Measurements from ENCODE around the gene ANKMY2. TPM values are rescaled to one million over a fixed set of nuclear protein-coding genes. Genes with fewer than 3 reads are reported as not detected.

The ANKMY2 gene
- polyA plus RNA-seq, 1 experiment, result 31.8 TPM

DNA sequence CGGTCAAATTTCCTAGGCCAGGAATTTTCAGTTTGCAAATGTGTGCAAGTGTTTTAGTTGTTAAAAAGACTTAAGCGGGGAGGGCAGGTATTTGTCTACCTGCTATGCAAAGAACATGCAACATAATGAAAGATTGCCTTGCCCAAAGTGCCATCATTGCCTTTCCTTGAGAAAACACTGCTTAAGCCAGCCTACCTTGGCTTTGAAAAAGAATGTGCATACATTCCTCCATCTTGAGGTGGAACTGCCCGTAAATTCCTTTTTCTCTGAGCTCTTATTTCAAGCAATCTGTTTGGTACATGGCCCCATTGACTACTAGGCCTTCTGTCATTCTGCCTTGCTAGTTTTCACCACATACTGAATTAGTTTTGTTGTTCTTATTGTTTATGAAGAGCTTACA is 29.7 kb upstream of the ANKMY2 start:
- ChIA-PET POLR2A (no interaction called here), CTCF (interaction anchor here (1.0 kb wide), 1 partner anchor 17 kb away, joined by 3 read pairs; no protein-coding TSS in a partner anchor)
- H3K27me3 ChIP-seq (ENCODE audit: control insufficient read depth, insufficient read depth, low read length), result no peaks in the 10 kb centered on the region
- DNase-seq (ENCODE audit: low read depth, low spot score), result no peak
- no peak overlapping the region for H3K4me3 ChIP-seq (ENCODE audit: low read depth, low read length)
- H3K27ac ChIP-seq (ENCODE audit: low read depth, low read length), result no peak overlapping the region
- TF ChIP-seq, protein P1, sequence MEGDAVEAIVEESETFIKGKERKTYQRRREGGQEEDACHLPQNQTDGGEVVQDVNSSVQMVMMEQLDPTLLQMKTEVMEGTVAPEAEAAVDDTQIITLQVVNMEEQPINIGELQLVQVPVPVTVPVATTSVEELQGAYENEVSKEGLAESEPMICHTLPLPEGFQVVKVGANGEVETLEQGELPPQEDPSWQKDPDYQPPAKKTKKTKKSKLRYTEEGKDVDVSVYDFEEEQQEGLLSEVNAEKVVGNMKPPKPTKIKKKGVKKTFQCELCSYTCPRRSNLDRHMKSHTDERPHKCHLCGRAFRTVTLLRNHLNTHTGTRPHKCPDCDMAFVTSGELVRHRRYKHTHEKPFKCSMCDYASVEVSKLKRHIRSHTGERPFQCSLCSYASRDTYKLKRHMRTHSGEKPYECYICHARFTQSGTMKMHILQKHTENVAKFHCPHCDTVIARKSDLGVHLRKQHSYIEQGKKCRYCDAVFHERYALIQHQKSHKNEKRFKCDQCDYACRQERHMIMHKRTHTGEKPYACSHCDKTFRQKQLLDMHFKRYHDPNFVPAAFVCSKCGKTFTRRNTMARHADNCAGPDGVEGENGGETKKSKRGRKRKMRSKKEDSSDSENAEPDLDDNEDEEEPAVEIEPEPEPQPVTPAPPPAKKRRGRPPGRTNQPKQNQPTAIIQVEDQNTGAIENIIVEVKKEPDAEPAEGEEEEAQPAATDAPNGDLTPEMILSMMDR (IDR thresholded peaks at IDR 0.05; ENCODE audit: low read depth, low read length), result no peak
- no peaks in the 10 kb centered on the region for H3K9me3 ChIP-seq (ENCODE audit: control insufficient read depth, insufficient read depth, low read length)

DNA sequence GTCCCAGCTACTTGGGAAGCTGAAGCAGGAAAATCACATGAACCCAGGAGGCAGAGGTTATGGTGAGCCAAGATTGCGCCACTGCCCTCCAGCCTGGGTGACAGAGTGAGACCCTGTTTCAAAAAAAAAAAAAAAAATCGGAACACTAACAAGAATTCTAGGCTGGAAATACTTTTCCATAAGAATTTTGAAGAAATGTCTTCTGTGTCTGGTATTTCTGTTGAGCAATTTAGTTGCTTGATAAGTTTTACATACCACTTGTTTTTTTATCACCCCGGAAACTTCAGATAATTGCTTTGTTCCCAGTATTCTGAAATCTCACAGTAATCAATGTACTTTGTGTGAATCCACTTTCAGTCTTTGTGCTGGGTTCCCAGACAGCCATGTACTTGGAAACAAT is 26.3 kb upstream of the ANKMY2 start:
- ChIA-PET CTCF (no interaction called here), POLR2A (no interaction called here)
- no peak overlapping the region for H3K27ac ChIP-seq (ENCODE audit: low read depth, low read length)
- H3K4me3 ChIP-seq (ENCODE audit: low read depth, low read length), result no peak overlapping the region
- TF ChIP-seq, protein P1 (IDR thresholded peaks at IDR 0.05; ENCODE audit: low read depth, low read length), result no peak
- DNase-seq (ENCODE audit: low read depth, low spot score), result no peak
- no peaks in the 10 kb centered on the region for H3K9me3 ChIP-seq (ENCODE audit: control insufficient read depth, insufficient read depth, low read length)
- no peaks in the 10 kb centered on the region for H3K27me3 ChIP-seq (ENCODE audit: control insufficient read depth, insufficient read depth, low read length)

DNA sequence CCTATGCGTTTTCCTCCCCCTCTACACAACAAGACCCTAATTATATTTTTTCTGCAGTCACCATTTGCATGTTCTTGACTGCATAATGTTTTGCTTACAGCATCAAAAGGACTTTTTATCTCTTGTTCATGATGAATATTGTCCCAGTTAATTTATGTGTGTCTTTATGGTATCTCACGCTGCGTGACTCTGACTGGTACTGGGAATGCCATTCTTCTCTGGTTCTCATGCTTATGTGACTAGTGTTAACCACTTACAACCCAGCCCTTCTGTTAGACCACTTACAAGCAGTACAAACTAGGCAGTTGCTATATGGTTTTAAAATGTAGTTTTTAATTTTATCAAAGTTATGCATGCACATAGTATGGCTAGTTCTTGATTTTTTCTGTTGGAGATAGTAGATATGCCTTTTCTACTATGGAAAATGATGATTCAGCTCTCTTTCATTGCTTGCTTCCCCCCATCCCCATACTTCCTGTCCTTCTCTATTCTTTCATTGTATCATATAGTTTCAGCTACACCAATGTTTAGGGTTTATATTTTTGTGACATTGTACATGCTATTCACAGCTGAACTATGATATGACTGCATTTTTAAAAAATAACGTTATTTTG is 25.3 kb upstream of the ANKMY2 start:
- CTCF ChIA-PET, result no interaction called here
- H3K27ac ChIP-seq (ENCODE audit: low read depth, low read length), result peak overlapping the region; percentile 52
- POLR2A ChIA-PET, result no interaction called here
- no peak for DNase-seq (ENCODE audit: low read depth, low spot score)
- TF ChIP-seq, protein P1 (IDR thresholded peaks at IDR 0.05; ENCODE audit: low read depth, low read length), result no peak
- no peaks in the 10 kb centered on the region for H3K27me3 ChIP-seq (ENCODE audit: control insufficient read depth, insufficient read depth, low read length)
- H3K9me3 ChIP-seq (ENCODE audit: control insufficient read depth, insufficient read depth, low read length), result no peaks in the 10 kb centered on the region
- no peak overlapping the region for H3K4me3 ChIP-seq (ENCODE audit: low read depth, low read length)

DNA sequence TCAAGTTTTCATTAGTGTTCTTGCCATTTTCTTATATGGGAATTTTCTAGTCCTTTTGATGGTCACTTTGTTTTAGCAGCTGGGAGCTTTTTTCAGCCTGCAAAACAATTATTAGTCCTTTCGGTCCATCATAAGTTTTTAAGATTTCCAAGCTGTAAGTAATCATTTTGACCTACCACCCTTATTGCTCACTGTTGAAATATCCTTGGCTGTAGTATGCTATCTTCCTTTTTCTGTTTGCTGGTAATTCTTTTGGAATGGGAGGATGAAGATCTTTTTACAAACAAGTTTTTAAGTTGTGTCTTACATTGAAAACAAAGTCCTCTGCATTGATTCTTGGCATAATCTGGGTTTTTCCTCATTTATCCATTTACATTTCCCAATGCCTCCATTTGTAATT is 24.5 kb upstream of the ANKMY2 start:
- DNase-seq (ENCODE audit: low read depth, low spot score), result no peak
- no peak overlapping the region for H3K4me3 ChIP-seq (ENCODE audit: low read depth, low read length)
- ChIA-PET CTCF (no interaction called here), POLR2A (interaction anchor here (0.9 kb wide), 1 partner anchor 23 kb away, joined by 3 read pairs; no protein-coding TSS in a partner anchor)
- no peaks in the 10 kb centered on the region for H3K27me3 ChIP-seq (ENCODE audit: control insufficient read depth, insufficient read depth, low read length)
- no peak overlapping the region for H3K27ac ChIP-seq (ENCODE audit: low read depth, low read length)
- no peaks in the 10 kb centered on the region for H3K9me3 ChIP-seq (ENCODE audit: control insufficient read depth, insufficient read depth, low read length)
- TF ChIP-seq, protein P1 (IDR thresholded peaks at IDR 0.05; ENCODE audit: low read depth, low read length), result no peak

DNA sequence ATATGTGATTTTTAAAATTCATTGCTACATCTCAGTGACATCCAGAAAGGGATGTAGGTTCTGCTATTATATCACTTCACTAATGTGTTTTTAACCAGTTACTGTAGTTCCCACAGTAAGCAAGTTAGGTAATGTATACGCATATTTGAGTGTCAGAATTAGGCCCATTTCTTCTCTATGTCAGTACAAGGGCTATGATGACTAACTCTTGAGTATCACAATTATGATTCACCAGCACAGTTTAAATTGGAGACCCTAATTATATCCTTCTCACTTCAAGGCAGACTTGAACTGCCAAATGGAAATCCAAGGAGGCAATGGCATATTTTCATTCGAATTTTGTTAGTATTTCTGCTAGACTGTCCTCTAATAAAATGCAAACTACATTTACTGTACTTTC is 24.0 kb upstream of the ANKMY2 start:
- Histone ChIP-seq H3K27me3 (ENCODE audit: control insufficient read depth, insufficient read depth, low read length) (no peaks in the 10 kb centered on the region), H3K9me3 (ENCODE audit: control insufficient read depth, insufficient read depth, low read length) (no peaks in the 10 kb centered on the region), H3K4me3 (ENCODE audit: low read depth, low read length) (no peak overlapping the region), H3K27ac (ENCODE audit: low read depth, low read length) (no peak overlapping the region)
- TF ChIP-seq, protein P1 (IDR thresholded peaks at IDR 0.05; ENCODE audit: low read depth, low read length), result no peak
- ChIA-PET CTCF (no interaction called here), POLR2A (interaction anchor here (0.9 kb wide), 1 partner anchor 23 kb away, joined by 3 read pairs; no protein-coding TSS in a partner anchor)
- no peak for DNase-seq (ENCODE audit: low read depth, low spot score)
